ENCODE data around the gene TUB.

DNA sequence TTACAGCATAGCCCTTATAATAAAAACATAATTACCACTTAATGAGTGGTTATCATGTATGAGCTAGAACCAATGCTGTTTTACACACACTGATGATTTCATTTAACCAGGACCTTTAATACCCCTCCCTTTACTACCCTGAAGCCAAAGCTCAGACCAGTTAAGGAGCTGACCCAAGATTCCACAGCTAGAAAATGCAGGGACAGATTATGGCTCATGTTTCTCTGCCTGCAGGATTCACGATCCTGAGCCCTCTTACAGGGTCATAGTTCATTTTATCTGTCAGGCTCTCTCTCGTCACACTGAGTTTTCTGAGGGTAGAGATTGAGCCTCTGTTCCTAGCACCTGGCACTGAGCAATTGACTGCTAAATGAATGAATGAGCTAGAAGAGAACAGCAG is 27.4 kb downstream of the TUB start:
- TF ChIP-seq, protein P1, sequence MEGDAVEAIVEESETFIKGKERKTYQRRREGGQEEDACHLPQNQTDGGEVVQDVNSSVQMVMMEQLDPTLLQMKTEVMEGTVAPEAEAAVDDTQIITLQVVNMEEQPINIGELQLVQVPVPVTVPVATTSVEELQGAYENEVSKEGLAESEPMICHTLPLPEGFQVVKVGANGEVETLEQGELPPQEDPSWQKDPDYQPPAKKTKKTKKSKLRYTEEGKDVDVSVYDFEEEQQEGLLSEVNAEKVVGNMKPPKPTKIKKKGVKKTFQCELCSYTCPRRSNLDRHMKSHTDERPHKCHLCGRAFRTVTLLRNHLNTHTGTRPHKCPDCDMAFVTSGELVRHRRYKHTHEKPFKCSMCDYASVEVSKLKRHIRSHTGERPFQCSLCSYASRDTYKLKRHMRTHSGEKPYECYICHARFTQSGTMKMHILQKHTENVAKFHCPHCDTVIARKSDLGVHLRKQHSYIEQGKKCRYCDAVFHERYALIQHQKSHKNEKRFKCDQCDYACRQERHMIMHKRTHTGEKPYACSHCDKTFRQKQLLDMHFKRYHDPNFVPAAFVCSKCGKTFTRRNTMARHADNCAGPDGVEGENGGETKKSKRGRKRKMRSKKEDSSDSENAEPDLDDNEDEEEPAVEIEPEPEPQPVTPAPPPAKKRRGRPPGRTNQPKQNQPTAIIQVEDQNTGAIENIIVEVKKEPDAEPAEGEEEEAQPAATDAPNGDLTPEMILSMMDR (IDR thresholded peaks at IDR 0.05): no peak
- TF ChIP-seq POLR2A (IDR thresholded peaks at IDR 0.05): no peak
- TF ChIP-seq POLR2AphosphoS5 (IDR thresholded peaks at IDR 0.05; ENCODE audit: insufficient read depth in 1 of 2, low read depth in 1 of 2): no peak
